HCT116 (cell line): ENCODE measurements around the gene EME1. TPM values are rescaled to one million over a fixed set of nuclear protein-coding genes. Genes with fewer than 3 reads are reported as not detected.

Experiments
- ATAC-seq: fragments of 200-7000 bp; cut with Tn5 transposase; 2 replicates; pipeline ENCODE4 v1.9.1; 2020; ENCODE audit warnings: mild to moderate bottlenecking, moderate library complexity
- BruUV-seq: library from RNA; stranded (reverse); fragments of 400-500 nt; replicated peaks from 2 replicates; lab custom pipeline; 2021; lab: Mats Ljungman, UMichigan
- CTCF ChIA-PET: fragments of 300-600 bp; sonication (Branson Sonifier 250); formaldehyde crosslinking; loops from one replicate; lab custom pipeline; 2021; ENCODE audit warnings: antibody characterized with exemption; lab: Charles Lee
- POLR2A ChIA-PET: fragments of 300-600, 350-600 bp; sonication (Branson Sonifier 250); formaldehyde crosslinking; loops from one replicate; lab custom pipeline; 2021; ENCODE audit warnings: antibody characterized with exemption; lab: Charles Lee
- RAD21 ChIA-PET, 2 experiments: fragments of 300-600 bp; sonication (Branson Sonifier 250); formaldehyde crosslinking; loops; one replicate each; lab custom pipeline; 2023; ENCODE audit warnings: low total read pairs in 2 of 2; ENCODE audit not compliant: uncharacterized antibody in 2 of 2, unreplicated experiment in 2 of 2, low non-redundant PET in 1 of 2; lab: Charles Lee
- DNase-seq: peaks from one replicate; pipeline ENCODE4 v3.0.0-alpha.2; 2010; ENCODE audit warnings: low read depth, low spot score
- H2AFZ ChIP-seq: fragments of 200-600 bp; shearing (Covaris generic), sonication (generic); 2 replicates; pipeline ENCODE4 v1.6.1; 2017; ENCODE audit warnings: low read depth, mixed run types, mixed read lengths, antibody characterized with exemption, low read length; ENCODE audit not compliant: poor library complexity, severe bottlenecking
- H3K27ac ChIP-seq: 2 replicates; pipeline ENCODE4 v1.5.1; 2012; ENCODE audit warnings: low read depth, low read length
- H3K27me3 ChIP-seq: fragments of 200-600 bp; sonication (generic); 2 replicates; pipeline ENCODE4 v1.6.1; 2016; ENCODE audit warnings: mixed run types, low read length, mixed read lengths; ENCODE audit not compliant: insufficient read depth
- H3K36me3 ChIP-seq, 2 experiments: fragments of 200-500 bp in 1 of 2; fragments of 200-600 bp in 1 of 2; sonication (Bioruptor generic) in 1 of 2; sonication (generic) in 1 of 2; 2 replicates each; pipeline versions ENCODE4 v1.5.1 to v1.6.1; 2014 to 2016; ENCODE audit warnings: low read length in 2 of 2, inconsistent platforms in 1 of 2, mixed read lengths in 1 of 2, mixed run types in 1 of 2; ENCODE audit not compliant: insufficient read depth in 2 of 2, control insufficient read depth in 1 of 2
- H3K4me1 ChIP-seq, 2 experiments: fragments of 200-600 bp in 1 of 2; sonication (generic) in 1 of 2; 2 replicates each; pipeline versions ENCODE4 v1.5.1 to v1.6.1; 2012 to 2017; ENCODE audit warnings: low read length in 2 of 2, inconsistent platforms in 1 of 2, mild to moderate bottlenecking in 1 of 2, mixed read lengths in 1 of 2, mixed run types in 1 of 2, moderate library complexity in 1 of 2; ENCODE audit not compliant: insufficient read depth in 2 of 2, control insufficient read depth in 1 of 2
- H3K4me2 ChIP-seq: fragments of 200-600 bp; sonication (generic); 2 replicates; pipeline ENCODE4 v1.6.1; 2017; ENCODE audit warnings: mixed run types, low read length, mixed read lengths
- H3K4me3 ChIP-seq, 2 experiments: fragments of 200-600 bp in 1 of 2; sonication (generic) in 1 of 2; replicated peaks in 1 of 2; 2 replicates each; pipeline ENCODE4 v1.5.1; 2011 to 2016; ENCODE audit warnings: low read length in 2 of 2, control low read depth in 1 of 2, low read depth in 1 of 2, mild to moderate bottlenecking in 1 of 2, mixed read lengths in 1 of 2, mixed run types in 1 of 2
- H3K79me2 ChIP-seq: fragments of 200-600 bp; sonication (generic); 2 replicates; pipeline ENCODE4 v1.6.1; 2017; ENCODE audit warnings: mild to moderate bottlenecking, mixed run types, low read length, moderate library complexity, mixed read lengths; ENCODE audit not compliant: insufficient read depth
- H3K9ac ChIP-seq: fragments of 200-600 bp; sonication (generic); 2 replicates; pipeline ENCODE4 v1.6.1; 2016; ENCODE audit warnings: low read length, mixed read lengths
- H3K9me2 ChIP-seq: fragments of 200-600 bp; sonication (generic), shearing (Covaris generic); 2 replicates; pipeline ENCODE4 v1.6.1; 2017; ENCODE audit warnings: mixed run types, mild to moderate bottlenecking, moderate library complexity; ENCODE audit not compliant: insufficient read depth
- H3K9me3 ChIP-seq, 2 experiments: fragments of 200-500 bp in 1 of 2; fragments of 200-600 bp in 1 of 2; sonication (Bioruptor generic) in 1 of 2; sonication (generic) in 1 of 2; 2 replicates each; pipeline ENCODE4 v1.6.1; 2014 to 2017; ENCODE audit warnings: low read length in 2 of 2, mixed read lengths in 2 of 2, inconsistent platforms in 1 of 2, low read depth in 1 of 2, mild to moderate bottlenecking in 1 of 2, mixed run types in 1 of 2, moderate library complexity in 1 of 2; ENCODE audit not compliant: control insufficient read depth in 1 of 2, insufficient read depth in 1 of 2
- H4K20me1 ChIP-seq: fragments of 200-600 bp; sonication (generic), shearing (Covaris generic); 2 replicates; pipeline ENCODE4 v1.6.1; 2017; ENCODE audit warnings: mixed run types, mild to moderate bottlenecking, moderate library complexity; ENCODE audit not compliant: insufficient read depth
- CBX3 ChIP-seq: IDR thresholded peaks from 2 replicates; pipeline ENCODE4 v1.6.1; 2012; ENCODE audit warnings: low read depth
- EGR1 ChIP-seq: IDR thresholded peaks from 2 replicates; pipeline ENCODE4 v1.6.1; 2012; ENCODE audit warnings: low read depth
- EZH2 ChIP-seq: fragments of 200-600 bp; sonication (generic); IDR thresholded peaks from 2 replicates; pipeline ENCODE4 v1.6.1; 2017; ENCODE audit warnings: antibody characterized with exemption, mixed run types
- EZH2phosphoT487 ChIP-seq: fragments of 200-600 bp; IDR thresholded peaks from 2 replicates; pipeline ENCODE4 v1.6.1; 2018; ENCODE audit warnings: antibody characterized with exemption, borderline replicate concordance
- FOSL1 ChIP-seq: IDR thresholded peaks from 2 replicates; pipeline ENCODE4 v1.6.1; 2012; ENCODE audit warnings: low read depth
- JUND ChIP-seq: IDR thresholded peaks from 2 replicates; pipeline ENCODE4 v1.6.1; 2012
- POLR2A ChIP-seq: IDR thresholded peaks from 2 replicates; pipeline ENCODE4 v1.7.0; 2011; ENCODE audit warnings: borderline replicate concordance; ENCODE audit not compliant: insufficient read depth, insufficient read length; ENCODE audit errors: extremely low read depth
- POLR2AphosphoS5 ChIP-seq: IDR thresholded peaks from 2 replicates; pipeline ENCODE4 v1.6.1; 2011; ENCODE audit warnings: mild to moderate bottlenecking, low read depth, low read length, moderate library complexity
- RAD21 ChIP-seq: IDR thresholded peaks from 2 replicates; pipeline ENCODE4 v1.6.1; 2012; ENCODE audit warnings: low read depth, mild to moderate bottlenecking
- SRF ChIP-seq: IDR thresholded peaks from 2 replicates; pipeline ENCODE4 v1.6.1; 2012; ENCODE audit warnings: low read depth
- ZBTB33 ChIP-seq: IDR thresholded peaks from 2 replicates; pipeline ENCODE4 v1.6.1; 2011; ENCODE audit warnings: mild to moderate bottlenecking, low read length, moderate library complexity; ENCODE audit not compliant: insufficient replicate concordance; ENCODE audit errors: extremely low read depth
- ZNF274 ChIP-seq: fragments of 200-500 bp; sonication (Bioruptor generic); IDR thresholded peaks from 2 replicates; pipeline ENCODE4 v1.6.1; 2014; ENCODE audit warnings: mild to moderate bottlenecking, low read depth, low read length, inconsistent platforms
- intact Hi-C: fragments of 100-400 bp; cut with micrococcal nuclease; formaldehyde crosslinking; loops from 2 replicates; pipeline ENCODE4 v1.10.0; 2022
- total RNA-seq: library from RNA; stranded (reverse); gene quantifications from one replicate; pipeline ENCODE4 v1.2.1, GENCODE V29; 2021; ENCODE audit not compliant: unreplicated experiment
- TF ChIP-seq, protein P1 (sequence below): IDR thresholded peaks from 2 replicates; pipeline ENCODE4 v1.6.1; 2012
- TF ChIP-seq, protein P2 (sequence below): IDR thresholded peaks from 2 replicates; pipeline ENCODE4 v1.6.1; 2012; ENCODE audit warnings: low read depth
- TF ChIP-seq, protein P3 (sequence below), 3 experiments: fragments of 200-600 bp in 1 of 3; sonication (generic) in 1 of 3; IDR thresholded peaks in 2 of 3; conservative IDR thresholded peaks in 1 of 3; 2 replicates each; pipeline ENCODE4 v1.5.1; 2012 to 2017; ENCODE audit warnings: low read depth in 2 of 3, low read length in 2 of 3, antibody characterized with exemption in 1 of 3, borderline replicate concordance in 1 of 3, control low read depth in 1 of 3, mild to moderate bottlenecking in 1 of 3, mixed read lengths in 1 of 3, mixed run types in 1 of 3, moderate library complexity in 1 of 3; ENCODE audit not compliant: insufficient read depth in 1 of 3
- TF ChIP-seq, protein P4 (sequence below): IDR thresholded peaks from 2 replicates; pipeline ENCODE4 v1.6.1; 2012

Gene EME1
- total RNA-seq, 1 experiment from 2014 or later: 31.8 TPM

- TF ChIP-seq EGR1 (no peak), FOSL1 (no peak), ZBTB33 (no peak), RAD21 (no peak), POLR2A (no peak), POLR2AphosphoS5 (no peak), ZNF274 (no peak), CBX3 (no peak), EZH2phosphoT487 (no peak), SRF (no peak), EZH2 (no peak), JUND (no peak)
- TF ChIP-seq, protein P1, sequence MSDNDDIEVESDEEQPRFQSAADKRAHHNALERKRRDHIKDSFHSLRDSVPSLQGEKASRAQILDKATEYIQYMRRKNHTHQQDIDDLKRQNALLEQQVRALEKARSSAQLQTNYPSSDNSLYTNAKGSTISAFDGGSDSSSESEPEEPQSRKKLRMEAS: no peak
- TF ChIP-seq, protein P2, sequence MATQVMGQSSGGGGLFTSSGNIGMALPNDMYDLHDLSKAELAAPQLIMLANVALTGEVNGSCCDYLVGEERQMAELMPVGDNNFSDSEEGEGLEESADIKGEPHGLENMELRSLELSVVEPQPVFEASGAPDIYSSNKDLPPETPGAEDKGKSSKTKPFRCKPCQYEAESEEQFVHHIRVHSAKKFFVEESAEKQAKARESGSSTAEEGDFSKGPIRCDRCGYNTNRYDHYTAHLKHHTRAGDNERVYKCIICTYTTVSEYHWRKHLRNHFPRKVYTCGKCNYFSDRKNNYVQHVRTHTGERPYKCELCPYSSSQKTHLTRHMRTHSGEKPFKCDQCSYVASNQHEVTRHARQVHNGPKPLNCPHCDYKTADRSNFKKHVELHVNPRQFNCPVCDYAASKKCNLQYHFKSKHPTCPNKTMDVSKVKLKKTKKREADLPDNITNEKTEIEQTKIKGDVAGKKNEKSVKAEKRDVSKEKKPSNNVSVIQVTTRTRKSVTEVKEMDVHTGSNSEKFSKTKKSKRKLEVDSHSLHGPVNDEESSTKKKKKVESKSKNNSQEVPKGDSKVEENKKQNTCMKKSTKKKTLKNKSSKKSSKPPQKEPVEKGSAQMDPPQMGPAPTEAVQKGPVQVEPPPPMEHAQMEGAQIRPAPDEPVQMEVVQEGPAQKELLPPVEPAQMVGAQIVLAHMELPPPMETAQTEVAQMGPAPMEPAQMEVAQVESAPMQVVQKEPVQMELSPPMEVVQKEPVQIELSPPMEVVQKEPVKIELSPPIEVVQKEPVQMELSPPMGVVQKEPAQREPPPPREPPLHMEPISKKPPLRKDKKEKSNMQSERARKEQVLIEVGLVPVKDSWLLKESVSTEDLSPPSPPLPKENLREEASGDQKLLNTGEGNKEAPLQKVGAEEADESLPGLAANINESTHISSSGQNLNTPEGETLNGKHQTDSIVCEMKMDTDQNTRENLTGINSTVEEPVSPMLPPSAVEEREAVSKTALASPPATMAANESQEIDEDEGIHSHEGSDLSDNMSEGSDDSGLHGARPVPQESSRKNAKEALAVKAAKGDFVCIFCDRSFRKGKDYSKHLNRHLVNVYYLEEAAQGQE: no peak
- TF ChIP-seq, protein P3, sequence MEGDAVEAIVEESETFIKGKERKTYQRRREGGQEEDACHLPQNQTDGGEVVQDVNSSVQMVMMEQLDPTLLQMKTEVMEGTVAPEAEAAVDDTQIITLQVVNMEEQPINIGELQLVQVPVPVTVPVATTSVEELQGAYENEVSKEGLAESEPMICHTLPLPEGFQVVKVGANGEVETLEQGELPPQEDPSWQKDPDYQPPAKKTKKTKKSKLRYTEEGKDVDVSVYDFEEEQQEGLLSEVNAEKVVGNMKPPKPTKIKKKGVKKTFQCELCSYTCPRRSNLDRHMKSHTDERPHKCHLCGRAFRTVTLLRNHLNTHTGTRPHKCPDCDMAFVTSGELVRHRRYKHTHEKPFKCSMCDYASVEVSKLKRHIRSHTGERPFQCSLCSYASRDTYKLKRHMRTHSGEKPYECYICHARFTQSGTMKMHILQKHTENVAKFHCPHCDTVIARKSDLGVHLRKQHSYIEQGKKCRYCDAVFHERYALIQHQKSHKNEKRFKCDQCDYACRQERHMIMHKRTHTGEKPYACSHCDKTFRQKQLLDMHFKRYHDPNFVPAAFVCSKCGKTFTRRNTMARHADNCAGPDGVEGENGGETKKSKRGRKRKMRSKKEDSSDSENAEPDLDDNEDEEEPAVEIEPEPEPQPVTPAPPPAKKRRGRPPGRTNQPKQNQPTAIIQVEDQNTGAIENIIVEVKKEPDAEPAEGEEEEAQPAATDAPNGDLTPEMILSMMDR (IDR thresholded peaks at IDR 0.05 in 2 of 3, conservative IDR thresholded peaks at IDR 0.05 in 1 of 3; ENCODE audit: borderline replicate concordance in 1 of 3, insufficient read depth in 1 of 3, low read depth in 2 of 3, low read length in 2 of 3): no peak
- TF ChIP-seq, protein P4, sequence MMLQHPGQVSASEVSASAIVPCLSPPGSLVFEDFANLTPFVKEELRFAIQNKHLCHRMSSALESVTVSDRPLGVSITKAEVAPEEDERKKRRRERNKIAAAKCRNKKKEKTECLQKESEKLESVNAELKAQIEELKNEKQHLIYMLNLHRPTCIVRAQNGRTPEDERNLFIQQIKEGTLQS: no peak
- H3K9ac ChIP-seq: no peak overlapping the region
- H2AFZ ChIP-seq: no peak overlapping the region
- no peaks in the 10 kb centered on the region for H4K20me1 ChIP-seq
- no peaks in the 10 kb centered on the region for H3K9me3 ChIP-seq
- intact Hi-C loops: no loop called here
- no peak overlapping the region for H3K4me2 ChIP-seq
- H3K27ac ChIP-seq: no peak overlapping the region
- H3K4me3 ChIP-seq: no peak overlapping the region
- no peaks in the 10 kb centered on the region for H3K36me3 ChIP-seq
- ChIA-PET POLR2A (no interaction called here), RAD21 (no interaction called here), CTCF (no interaction called here)
- H3K9me2 ChIP-seq: no peaks in the 10 kb centered on the region
- no peaks in the 10 kb centered on the region for H3K4me1 ChIP-seq
- ATAC-seq (no peak), DNase-seq (no peak)
- H3K79me2 ChIP-seq: no peaks in the 10 kb centered on the region
- no peaks in the 10 kb centered on the region for H3K27me3 ChIP-seq
- no TSS peak for BruUV-seq
Observed at GRCh38 chr17:50326831-50327364, 46.1 kb upstream of the EME1 start.
